ENCODE data around the gene ADIPOQ. TPM values are rescaled to one million over a fixed set of nuclear protein-coding genes. Genes with fewer than 3 reads are reported as not detected.
A peak's percentile ranks its signal among the peaks of the same experiment; 100 is the strongest.
"Not testable (repeated sequence)": the region's sequence is repeated elsewhere in the genome, so short reads cannot be mapped to it uniquely, and the experiment has no call there.

Gene ADIPOQ
- total RNA-seq, 4 donors from 2014 or later: 10.7 to 21.6 (median 19.7) TPM

- H3K27ac ChIP-seq: peak overlapping the region; percentile 29
- peaks cover 14% of the 10 kb centered on the region for H3K4me1 ChIP-seq
- TF ChIP-seq CTCF (IDR thresholded peaks at IDR 0.05) (no peak), POLR2A (IDR thresholded peaks at IDR 0.05) (no peak), POLR2AphosphoS5 (IDR thresholded peaks at IDR 0.05) (no peak), EP300 (IDR thresholded peaks at IDR 0.05) (no peak)
- no peaks in the 10 kb centered on the region for H3K27me3 ChIP-seq
- 22% methylated on average over 2 of the region's 2 CpGs for WGBS
- no peaks in the 10 kb centered on the region for H3K36me3 ChIP-seq
- no peak overlapping the region for H3K4me3 ChIP-seq
- no peaks in the 10 kb centered on the region for H3K9me3 ChIP-seq
- DNase-seq (ENCODE audit: low spot score in 2 of 2): no peak
Observed at GRCh38 chr3:186869253-186870100, 27.0 kb downstream of the ADIPOQ start.

- Histone ChIP-seq H3K27ac (no peak overlapping the region), H3K4me3 (no peak overlapping the region), H3K27me3 (no peaks in the 10 kb centered on the region), H3K9me3 (no peaks in the 10 kb centered on the region), H3K36me3 (no peaks in the 10 kb centered on the region), H3K4me1 (peaks cover 14% of the 10 kb centered on the region)
- no peak for TF ChIP-seq CTCF (IDR thresholded peaks at IDR 0.05)
- no peak for TF ChIP-seq POLR2AphosphoS5 (IDR thresholded peaks at IDR 0.05)
- no peak for TF ChIP-seq POLR2A (IDR thresholded peaks at IDR 0.05)
- 85% methylated on average over 5 of the region's 5 CpGs for WGBS
- no peak for DNase-seq (ENCODE audit: low spot score in 2 of 2)
Observed at GRCh38 chr3:186870421-186871201, 28.1 kb downstream of the ADIPOQ start.

GRCh38 chr3:186871403-186871924, 29.0 kb downstream of the ADIPOQ start:
- no peak overlapping the region for H3K4me3 ChIP-seq
- H3K9me3 ChIP-seq: no peaks in the 10 kb centered on the region
- peaks cover 14% of the 10 kb centered on the region for H3K4me1 ChIP-seq
- H3K36me3 ChIP-seq: no peaks in the 10 kb centered on the region
- no peaks in the 10 kb centered on the region for H3K27me3 ChIP-seq
- 69% methylated on average over 2 of the region's 2 CpGs for WGBS
- DNase-seq (ENCODE audit: low spot score in 2 of 2): no peak
- H3K27ac ChIP-seq: no peak overlapping the region
- TF ChIP-seq POLR2A (IDR thresholded peaks at IDR 0.05) (no peak), CTCF (IDR thresholded peaks at IDR 0.05) (no peak), POLR2AphosphoS5 (IDR thresholded peaks at IDR 0.05) (no peak), EP300 (IDR thresholded peaks at IDR 0.05) (no peak)

GRCh38 chr3:186873796-186874195, 31.3 kb downstream of the ADIPOQ start:
- WGBS: no CpG with 5 or more reads among the region's 30 CpGs
- H3K27me3 ChIP-seq: not testable (repeated sequence)
- peaks cover 14% of the 10 kb centered on the region for H3K4me1 ChIP-seq

GRCh38 chr3:186874216-186874615, 31.7 kb downstream of the ADIPOQ start:
- not testable (repeated sequence) for H3K27ac ChIP-seq; H3K9me3 ChIP-seq; H3K4me3 ChIP-seq; DNase-seq (ENCODE audit: low spot score in 2 of 2); H3K36me3 ChIP-seq; H3K27me3 ChIP-seq
- WGBS: 94% methylated on average over 5 of the region's 24 CpGs
- H3K4me1 ChIP-seq: peaks cover 14% of the 10 kb centered on the region

More at GRCh38 chr3:186873796-186874195, 31.3 kb downstream of the ADIPOQ start:
- H3K27ac ChIP-seq; DNase-seq (ENCODE audit: low spot score in 2 of 2); H3K4me3 ChIP-seq; H3K9me3 ChIP-seq; H3K36me3 ChIP-seq: not testable (repeated sequence)

GRCh38 chr3:186874841-186875240, 32.3 kb downstream of the ADIPOQ start:
- not testable (repeated sequence) for H3K27me3 ChIP-seq; DNase-seq (ENCODE audit: low spot score in 2 of 2); H3K36me3 ChIP-seq; H3K9me3 ChIP-seq; H3K27ac ChIP-seq; H3K4me3 ChIP-seq; H3K4me1 ChIP-seq
- WGBS: 77% methylated on average over 3 of the region's 4 CpGs
